ENCODE data around the gene OR4X1.
"Not testable (repeated sequence)": the region's sequence is repeated elsewhere in the genome, so short reads cannot be mapped to it uniquely, and the experiment has no call there.

Gene OR4X1

GRCh38 chr11:48263423-48263911 lies at the start of gene OR4X1:
Gene OR4X1 (plus strand): TSS chr11:48263861. CDS start chr11:48263861, 0 bp downstream.
- DNase-seq (ENCODE audit: low read depth): no peak

GRCh38 chr11:48216510-48216909 lies 47.2 kb upstream of the OR4X1 start, which contains the start of gene OR4B1:
Gene OR4B1 (plus strand): TSS chr11:48216810. CDS start chr11:48216810, 0 bp downstream.
- no peak for DNase-seq (ENCODE audit: low read depth)

- no peak for DNase-seq (ENCODE audit: low read depth)
Observed at GRCh38 chr11:48228761-48229160, 34.9 kb upstream of the OR4X1 start.

- not testable (repeated sequence) for DNase-seq (ENCODE audit: low read depth)
Observed at GRCh38 chr11:48230057-48230456, 33.6 kb upstream of the OR4X1 start.

- no peak for DNase-seq (ENCODE audit: low read depth)
Observed at GRCh38 chr11:48237727-48238126, 25.9 kb upstream of the OR4X1 start.

GRCh38 chr11:48242501-48242900 lies 21.2 kb upstream of the OR4X1 start:
- DNase-seq (ENCODE audit: low read depth): no peak

GRCh38 chr11:48244804-48245203 lies 18.9 kb upstream of the OR4X1 start, which contains the start of gene OR4X2:
Gene OR4X2 (plus strand): TSS chr11:48245104. CDS start chr11:48245104, 0 bp downstream.
- DNase-seq (ENCODE audit: low read depth): no peak

GRCh38 chr11:48248902-48249301 lies 14.8 kb upstream of the OR4X1 start:
- DNase-seq (ENCODE audit: low read depth): no peak

- DNase-seq (ENCODE audit: low read depth): no peak
Observed at GRCh38 chr11:48261600-48261999, 2.1 kb upstream of the OR4X1 start.

GRCh38 chr11:48270621-48271020 lies 7.0 kb downstream of the OR4X1 start:
- no peak for DNase-seq (ENCODE audit: low read depth)

GRCh38 chr11:48272606-48273005 lies 8.9 kb downstream of the OR4X1 start:
- DNase-seq (ENCODE audit: low read depth): no peak

GRCh38 chr11:48305923-48306322 lies 42.3 kb downstream of the OR4X1 start, which contains the start of gene OR4S1:
Gene OR4S1 (plus strand): TSS chr11:48306223. CDS start chr11:48306223, 0 bp downstream.
- no peak for DNase-seq (ENCODE audit: low read depth)

- DNase-seq (ENCODE audit: low read depth): peak; percentile 59
Observed at GRCh38 chr11:48307760-48308386, 44.2 kb downstream of the OR4X1 start.

GRCh38 chr11:48313590-48313989 lies 49.9 kb downstream of the OR4X1 start:
- not testable (repeated sequence) for DNase-seq (ENCODE audit: low read depth)
